ENCODE data around the gene FCAMR.

The FCAMR gene

DNA sequence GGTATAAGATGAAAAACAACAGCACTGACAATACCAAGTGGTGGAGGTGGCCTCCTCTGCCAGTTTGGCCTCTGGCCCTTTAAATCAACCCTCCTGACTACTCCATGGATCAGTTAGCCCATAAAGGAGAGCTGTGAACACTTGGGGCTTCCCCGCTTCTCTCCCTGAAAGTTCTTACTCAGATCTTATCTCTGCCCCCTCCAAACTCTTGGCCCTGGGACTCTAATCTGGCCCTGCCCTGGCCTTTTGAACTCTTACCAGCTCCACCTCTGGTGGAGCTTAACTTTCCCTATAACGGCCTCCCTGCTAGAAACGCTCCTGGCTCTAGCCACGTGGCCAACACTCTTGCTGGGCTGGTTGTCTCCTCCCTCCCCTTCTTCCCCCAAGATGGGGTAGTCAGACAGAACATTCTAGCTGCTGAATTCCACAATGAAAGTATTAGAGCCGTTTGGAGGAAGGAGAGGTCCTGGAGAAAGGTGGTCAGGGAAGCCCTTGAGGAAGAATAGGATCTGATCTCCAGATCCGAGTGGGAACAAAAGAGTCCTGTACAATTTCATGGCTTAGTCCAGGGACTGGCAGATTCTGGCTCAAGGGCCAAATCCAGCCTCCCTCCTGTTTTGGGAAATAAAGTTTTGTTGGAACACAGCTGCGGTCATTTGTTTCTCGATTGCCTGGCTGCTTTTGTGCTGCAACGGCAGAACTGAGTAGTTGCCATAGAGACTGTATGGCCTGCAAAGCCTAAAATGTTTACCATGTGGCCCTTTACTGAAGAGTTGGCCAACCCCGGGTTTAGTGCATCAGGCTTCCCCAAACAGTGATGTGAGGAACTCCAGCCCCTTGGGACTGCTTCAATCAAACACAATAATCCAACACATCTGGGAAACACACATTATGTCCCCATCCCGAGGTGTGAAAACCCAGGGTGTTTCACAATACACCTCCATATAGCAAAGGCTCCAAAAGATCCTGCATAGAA lies 14.5 kb downstream of the FCAMR start:
- peak; percentile 59 for DNase-seq (ENCODE audit: extremely low spot score)
- TF ChIP-seq, protein P1, sequence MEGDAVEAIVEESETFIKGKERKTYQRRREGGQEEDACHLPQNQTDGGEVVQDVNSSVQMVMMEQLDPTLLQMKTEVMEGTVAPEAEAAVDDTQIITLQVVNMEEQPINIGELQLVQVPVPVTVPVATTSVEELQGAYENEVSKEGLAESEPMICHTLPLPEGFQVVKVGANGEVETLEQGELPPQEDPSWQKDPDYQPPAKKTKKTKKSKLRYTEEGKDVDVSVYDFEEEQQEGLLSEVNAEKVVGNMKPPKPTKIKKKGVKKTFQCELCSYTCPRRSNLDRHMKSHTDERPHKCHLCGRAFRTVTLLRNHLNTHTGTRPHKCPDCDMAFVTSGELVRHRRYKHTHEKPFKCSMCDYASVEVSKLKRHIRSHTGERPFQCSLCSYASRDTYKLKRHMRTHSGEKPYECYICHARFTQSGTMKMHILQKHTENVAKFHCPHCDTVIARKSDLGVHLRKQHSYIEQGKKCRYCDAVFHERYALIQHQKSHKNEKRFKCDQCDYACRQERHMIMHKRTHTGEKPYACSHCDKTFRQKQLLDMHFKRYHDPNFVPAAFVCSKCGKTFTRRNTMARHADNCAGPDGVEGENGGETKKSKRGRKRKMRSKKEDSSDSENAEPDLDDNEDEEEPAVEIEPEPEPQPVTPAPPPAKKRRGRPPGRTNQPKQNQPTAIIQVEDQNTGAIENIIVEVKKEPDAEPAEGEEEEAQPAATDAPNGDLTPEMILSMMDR (IDR thresholded peaks at IDR 0.05; ENCODE audit: control extremely low read depth, extremely low read depth, low read depth, missing control alignments): no peak
- ChIA-PET POLR2A (interaction anchor here (1.2 kb wide), 1 partner anchor 31 kb away, joined by 7 read pairs; no protein-coding TSS in a partner anchor), CTCF (interaction anchor here (1.0 to 24.9 kb wide), 8 partner anchors 10 to 292 kb away, joined by 3 to 416 read pairs (median 6); partner anchors contain the start of gene FCAMR)

- DNase-seq (ENCODE audit: extremely low spot score): no peak
- TF ChIP-seq, protein P1 (IDR thresholded peaks at IDR 0.05; ENCODE audit: control extremely low read depth, extremely low read depth, low read depth, missing control alignments): no peak
- ChIA-PET POLR2A (interaction anchor here (1.2 kb wide), 1 partner anchor 30 kb away, joined by 7 read pairs; no protein-coding TSS in a partner anchor), CTCF (interaction anchor here (0.7 to 24.9 kb wide), 12 partner anchors 10 to 450 kb away, joined by 3 to 416 read pairs (median 4); partner anchors contain the start of gene FCAMR)
Measured at GRCh38 chr1:206954459-206955342, 15.6 kb downstream of the FCAMR start.

- TF ChIP-seq, protein P1 (IDR thresholded peaks at IDR 0.05; ENCODE audit: control extremely low read depth, extremely low read depth, low read depth, missing control alignments): no peak
- CTCF ChIA-PET: interaction anchor here (0.7 to 24.9 kb wide), 7 partner anchors 12 to 290 kb away, joined by 3 to 416 read pairs (median 7); partner anchors contain the start of gene FCAMR
- POLR2A ChIA-PET: no interaction called here
- no peak for DNase-seq (ENCODE audit: extremely low spot score)
Measured at GRCh38 chr1:206953626-206954025, 16.6 kb downstream of the FCAMR start.

- TF ChIP-seq, protein P1 (IDR thresholded peaks at IDR 0.05; ENCODE audit: control extremely low read depth, extremely low read depth, low read depth, missing control alignments): no peak
- ChIA-PET CTCF (interaction anchor here (1.3 to 24.9 kb wide), 4 partner anchors 16 to 41 kb away, joined by 3 to 416 read pairs (median 36); no protein-coding TSS in a partner anchor), POLR2A (no interaction called here)
- DNase-seq (ENCODE audit: extremely low spot score): no peak
Measured at GRCh38 chr1:206953126-206953525, 17.1 kb downstream of the FCAMR start.

DNA sequence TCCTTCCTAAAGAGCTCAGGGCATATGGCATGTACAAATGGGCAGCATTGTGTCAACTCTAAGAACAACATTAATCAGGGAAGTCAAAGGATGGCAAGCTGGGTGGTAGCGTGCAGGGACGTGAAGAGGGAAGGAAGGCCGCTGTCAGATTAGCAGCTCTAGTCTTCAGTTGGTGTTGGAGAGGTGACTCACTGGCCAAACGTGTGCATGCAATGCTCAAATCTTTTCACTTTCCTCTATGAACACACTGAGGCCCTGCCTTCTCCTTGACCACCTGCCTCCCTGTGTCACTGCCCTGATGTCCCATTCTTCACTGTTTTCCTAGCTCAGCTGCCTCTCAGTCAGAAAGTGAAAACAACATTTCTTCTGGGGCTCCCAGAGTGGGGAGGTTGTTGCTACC lies 18.1 kb downstream of the FCAMR start:
- ChIA-PET POLR2A (no interaction called here), CTCF (interaction anchor here (1.3 to 24.9 kb wide), 7 partner anchors 15 to 217 kb away, joined by 3 to 416 read pairs (median 5); partner anchors contain the start of gene FCMR)
- no peak for DNase-seq (ENCODE audit: extremely low spot score)
- TF ChIP-seq, protein P1 (IDR thresholded peaks at IDR 0.05; ENCODE audit: control extremely low read depth, extremely low read depth, low read depth, missing control alignments): no peak
